ENCODE measurements around the gene MRPL28.
"Not testable (repeated sequence)": the region's sequence is repeated elsewhere in the genome, so short reads cannot be mapped to it uniquely, and the experiment has no call there.

Gene MRPL28

DNA sequence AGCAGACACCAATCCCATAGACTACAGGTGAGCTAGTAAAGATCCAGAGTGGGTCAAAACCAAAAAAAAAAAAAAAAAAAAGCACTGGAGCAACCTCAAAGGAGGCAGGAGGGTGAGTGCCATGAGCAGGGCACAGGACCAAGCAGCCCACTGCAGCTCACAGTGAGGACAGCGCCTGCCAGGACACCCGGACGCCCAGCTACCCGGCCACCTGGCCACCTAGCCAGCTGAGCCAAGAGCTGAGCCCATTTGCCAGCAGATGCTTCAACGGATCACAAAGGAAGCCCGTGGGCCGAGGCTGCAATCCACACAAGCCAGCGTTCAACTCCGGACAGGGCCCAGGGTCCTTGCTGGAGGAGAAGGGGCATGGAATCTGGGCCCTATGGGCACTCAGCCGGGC is 32.9 kb downstream of the MRPL28 start:
- no peak for DNase-seq

DNA sequence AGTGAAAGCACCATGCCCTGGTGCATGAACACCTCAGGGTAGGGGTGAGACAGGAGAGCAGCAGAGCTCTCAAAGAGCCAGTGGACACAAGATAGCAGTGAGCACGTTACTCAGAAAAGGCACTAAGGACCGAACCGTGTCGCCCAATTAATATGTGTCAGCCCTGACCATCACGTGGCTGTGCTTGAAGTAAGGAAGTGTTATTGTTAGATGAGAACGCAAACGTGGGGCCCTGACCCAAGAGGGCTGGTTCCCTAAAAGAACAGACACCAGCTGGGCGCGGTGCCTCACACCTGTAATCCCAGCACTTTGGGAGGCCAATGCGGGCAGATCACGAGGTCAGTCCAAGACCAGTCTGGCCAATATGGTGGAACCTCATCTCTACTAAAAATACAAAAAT is 34.1 kb downstream of the MRPL28 start:
- no peak for DNase-seq

DNA sequence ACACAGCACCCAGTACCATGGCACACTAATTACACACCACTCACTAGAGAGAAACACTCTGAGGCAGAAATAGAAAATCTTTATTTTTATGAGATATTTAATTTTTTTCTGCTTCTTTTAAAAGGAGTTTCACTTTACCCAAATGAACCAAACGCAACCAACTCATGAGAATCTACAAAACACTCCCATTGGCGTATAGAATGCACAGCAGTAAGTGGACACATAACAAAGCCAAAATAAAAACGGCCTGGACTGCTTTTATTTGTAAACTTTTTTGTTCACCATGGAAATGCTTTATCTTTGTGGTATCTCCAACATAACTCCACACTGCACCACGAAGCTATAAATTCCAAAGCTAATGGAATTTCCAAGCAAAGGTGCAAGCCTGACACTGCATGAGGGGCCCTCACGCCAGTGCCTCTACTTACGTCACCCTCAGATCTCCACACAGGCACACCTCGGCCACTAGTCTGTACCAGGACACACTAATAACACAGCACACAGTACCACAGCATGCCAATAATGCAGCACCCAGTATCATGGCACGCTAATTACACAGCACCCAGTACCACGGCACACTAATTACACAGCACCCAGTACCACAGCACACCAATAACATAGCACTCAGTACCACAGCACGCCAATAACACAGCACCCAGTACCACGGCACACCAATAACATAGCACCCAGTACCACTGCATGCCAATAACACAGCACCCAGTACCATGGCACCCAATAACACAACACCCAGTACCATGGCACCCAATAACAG is 35.3 kb downstream of the MRPL28 start:
- DNase-seq: not testable (repeated sequence)

DNA sequence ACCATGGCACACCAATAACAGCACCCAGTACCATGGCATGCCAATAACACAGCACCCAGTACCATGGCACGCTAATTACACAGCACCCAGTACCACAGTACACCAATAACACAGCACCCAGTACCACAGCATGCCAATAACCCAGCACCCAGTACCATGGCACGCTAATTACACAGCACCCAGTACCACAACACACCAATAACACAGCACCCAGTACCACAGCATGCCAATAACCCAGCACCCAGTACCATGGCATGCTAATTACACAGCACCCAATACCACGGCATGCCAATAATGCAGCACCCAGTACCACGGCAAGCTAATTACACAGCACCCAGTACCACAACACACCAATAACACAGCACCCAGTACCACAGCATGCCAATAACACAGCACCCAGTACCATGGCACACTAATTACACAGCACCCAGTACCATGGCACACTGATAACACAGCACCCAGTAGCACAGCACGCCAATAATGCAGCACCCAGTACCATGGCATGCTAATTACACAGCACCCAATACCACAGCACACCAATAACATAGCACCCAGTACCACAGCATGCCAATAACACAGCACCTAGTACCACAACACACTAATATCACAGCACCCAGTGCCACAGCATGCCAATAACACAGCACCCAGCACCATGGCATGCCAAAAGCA is 36.0 kb downstream of the MRPL28 start:
- DNase-seq: not testable (repeated sequence)

DNA sequence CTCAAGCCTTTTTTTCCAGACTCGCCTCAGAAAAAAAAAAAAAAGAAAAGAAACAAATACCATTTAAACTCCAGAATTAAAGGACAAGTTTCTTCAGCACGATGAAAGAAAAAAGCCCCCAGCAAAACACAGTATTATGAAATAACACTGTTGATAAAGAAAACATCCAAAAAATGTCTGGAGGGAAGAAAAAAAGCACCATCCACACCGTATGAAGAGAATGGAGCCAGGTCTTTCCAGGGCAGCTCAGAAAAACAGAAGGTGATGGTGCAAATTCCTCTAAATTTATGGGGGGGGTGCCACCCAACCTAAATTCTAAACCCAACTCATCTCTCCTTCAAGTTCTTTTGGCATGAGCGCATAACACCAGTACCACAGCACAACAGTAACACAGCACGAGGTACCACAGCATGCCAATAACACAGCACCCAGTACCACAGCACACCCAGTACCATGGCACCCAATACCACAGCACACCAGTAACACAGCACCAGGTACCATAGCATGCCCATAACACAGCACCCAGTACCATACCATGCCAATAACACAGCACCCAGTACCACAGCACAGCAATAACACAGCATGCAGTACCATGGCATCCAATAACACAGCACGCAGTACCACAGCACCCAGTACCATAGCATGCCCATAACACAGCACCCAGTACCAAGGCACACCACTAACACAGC is 36.8 kb downstream of the MRPL28 start:
- DNase-seq: no peak

DNA sequence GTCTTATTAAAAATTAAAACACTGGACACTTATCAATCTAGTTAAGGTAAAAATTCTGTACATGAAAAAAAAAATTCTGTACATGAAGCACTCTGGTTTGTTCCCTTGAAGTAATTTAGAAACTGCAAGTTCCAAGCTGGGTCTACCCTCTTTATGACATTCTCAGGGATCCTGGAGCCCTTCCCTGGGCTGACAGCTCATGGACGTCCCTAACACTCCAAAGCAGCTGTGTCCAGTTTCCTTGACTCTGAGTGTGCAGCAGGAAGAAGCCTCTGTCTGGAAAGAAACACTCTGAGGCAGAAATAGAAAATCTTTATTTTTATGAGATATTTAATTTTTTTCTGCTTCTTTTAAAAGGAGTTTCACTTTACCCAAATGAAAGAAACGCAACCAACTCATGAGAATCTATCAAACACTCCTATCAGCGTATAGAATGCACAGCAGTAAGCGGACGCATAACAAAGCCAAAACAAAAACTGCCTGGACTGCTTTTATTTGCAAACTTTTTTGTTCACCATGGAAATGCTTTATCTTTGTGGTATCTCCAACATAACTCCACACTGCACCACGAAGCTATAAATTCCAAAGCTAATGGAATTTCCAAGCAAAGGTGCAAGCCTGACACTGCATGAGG is 39.0 kb downstream of the MRPL28 start:
- DNase-seq: not testable (repeated sequence)

DNA sequence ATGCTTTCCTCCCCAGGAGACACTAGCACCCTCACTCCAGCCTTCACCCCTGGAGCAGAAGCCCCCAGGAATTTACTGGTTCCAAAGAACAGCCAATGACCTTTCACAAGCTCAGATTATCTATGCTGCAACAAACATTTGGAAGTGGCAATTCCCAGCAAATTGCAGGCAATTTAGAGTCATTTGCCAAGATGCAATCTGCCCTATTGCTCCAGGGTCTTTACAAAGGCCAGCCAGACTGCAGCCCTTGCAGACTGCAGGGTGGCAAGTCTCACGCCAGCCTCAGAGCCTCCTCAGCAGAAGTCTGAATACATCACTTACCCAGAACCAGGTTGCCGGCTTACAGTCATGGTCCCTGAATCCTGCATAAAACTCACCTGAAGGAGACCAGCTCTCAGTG is 39.6 kb downstream of the MRPL28 start:
- peak; percentile 29 for DNase-seq

DNA sequence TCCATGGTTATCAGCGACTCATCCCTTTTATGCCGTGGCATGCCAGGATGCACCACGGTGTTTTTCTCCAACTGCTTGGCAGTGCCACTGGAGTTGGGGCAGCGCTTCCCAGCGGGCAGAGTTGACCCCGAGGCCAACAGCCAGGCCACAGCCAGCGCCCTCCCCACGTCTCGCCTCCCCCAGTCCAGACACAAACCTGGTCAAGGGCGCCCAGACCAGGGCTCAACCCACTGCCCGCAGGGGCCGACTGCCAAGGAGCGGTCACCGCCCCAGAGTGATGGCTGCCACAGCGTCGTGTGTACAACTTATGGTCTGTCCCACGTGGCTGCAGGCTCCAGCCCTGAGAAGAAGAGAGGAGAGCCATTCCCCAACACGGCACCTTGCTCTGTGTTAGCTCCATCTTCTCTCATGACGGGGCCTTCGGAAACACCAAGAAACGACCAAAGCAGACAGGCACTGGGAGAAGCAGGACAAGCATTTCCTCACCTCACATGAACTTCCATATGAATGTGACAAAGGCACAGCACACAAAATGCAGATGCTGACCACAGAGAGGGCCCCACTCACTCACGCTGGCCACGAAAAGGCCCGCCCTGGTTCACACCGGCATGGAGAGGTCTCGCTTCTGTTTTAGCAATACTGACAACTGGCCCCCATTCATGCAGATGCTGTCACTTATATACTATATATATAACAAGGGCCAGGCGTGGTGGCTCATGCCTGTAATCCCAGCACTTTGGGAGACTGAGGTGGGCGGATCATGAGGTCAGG is 44.8 kb downstream of the MRPL28 start:
- DNase-seq: no peak

DNA sequence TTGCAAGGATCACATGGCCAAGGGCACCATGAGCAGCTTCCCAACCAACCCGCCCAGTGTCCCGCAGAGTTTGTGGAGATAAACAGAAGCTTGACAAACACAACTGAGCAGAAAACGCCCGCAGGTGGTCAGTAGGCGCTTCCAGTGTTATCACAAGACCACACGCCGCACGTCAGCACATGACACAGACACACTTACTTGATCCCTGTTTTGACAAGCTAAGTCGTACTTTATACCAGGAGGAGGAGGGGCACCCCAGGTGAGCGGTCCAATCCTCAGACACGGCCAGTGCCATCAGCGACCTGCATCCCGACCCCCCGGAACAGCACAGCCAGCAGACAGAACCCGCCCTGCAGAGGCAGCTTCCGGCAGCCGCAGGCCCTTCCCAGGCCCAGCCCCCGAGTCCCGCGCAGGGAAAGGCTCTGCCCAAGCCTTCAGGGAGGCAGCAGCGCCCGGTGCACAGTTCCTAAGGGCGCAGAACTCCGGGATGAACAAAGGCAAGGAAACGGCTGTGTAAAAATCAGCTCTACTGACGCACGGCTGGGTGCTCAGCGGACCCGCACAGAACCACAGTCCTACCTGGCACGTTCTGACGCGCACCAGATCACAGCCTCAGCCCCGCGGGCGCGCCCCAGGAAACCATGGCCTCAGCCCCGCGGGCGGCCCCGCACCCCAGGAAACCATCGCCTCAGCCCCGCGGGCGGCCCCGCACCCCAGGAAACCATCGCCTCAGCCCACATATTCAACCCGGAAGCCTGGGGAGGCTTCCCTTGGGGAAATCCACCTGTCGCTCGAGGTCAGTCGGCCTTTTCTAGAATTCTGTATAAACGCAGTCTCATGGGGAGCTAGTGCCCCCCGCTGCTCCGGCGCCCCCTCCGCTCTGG is 45.6 kb downstream of the MRPL28 start:
- peak; percentile 14 for DNase-seq

DNA sequence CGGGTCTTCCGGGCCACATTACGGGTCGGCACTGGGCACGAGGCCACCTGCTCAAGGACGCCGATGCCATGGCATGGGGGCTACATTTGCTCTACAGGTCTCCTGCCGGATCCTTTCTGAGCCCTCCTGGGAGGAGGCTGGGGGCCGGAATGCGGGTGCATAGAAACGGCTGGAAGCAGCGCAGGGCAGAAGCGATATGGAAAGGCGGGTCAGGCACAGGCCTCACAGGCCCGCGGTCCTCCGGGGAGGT is 46.2 kb downstream of the MRPL28 start:
- DNase-seq: no peak

DNA sequence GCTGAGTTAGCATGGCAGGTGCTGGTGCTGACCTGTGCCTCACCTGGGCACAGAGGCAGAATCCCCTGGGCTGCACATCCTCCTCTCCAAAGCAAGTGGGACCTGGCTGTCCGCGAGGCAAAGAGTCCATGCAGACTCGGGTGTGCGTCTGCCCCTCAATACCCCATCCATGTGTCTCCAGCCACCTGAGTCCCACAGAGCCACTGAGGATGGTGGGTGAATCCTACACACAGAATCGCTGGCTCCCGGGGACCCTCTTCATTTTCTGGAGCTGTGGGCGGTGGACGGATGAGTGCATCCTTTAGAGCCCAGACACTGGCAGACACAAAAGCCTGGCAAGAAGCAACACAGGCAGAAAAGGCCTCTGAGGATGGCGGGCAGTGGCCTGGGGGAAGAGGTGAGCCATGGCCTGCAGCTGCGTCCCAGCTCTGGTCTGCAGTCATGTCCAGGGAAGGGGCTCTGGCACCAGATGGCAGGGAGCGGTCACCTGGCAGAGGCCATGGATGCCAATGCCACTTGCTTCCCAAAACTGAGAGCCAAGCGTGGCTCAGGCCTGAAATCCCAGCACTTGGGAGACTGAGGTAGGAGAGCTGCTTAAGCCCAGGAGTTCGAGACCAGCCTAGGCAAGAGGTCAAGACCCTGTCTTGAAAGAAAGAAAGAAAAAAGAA is 47.7 kb downstream of the MRPL28 start:
- no peak for DNase-seq

DNA sequence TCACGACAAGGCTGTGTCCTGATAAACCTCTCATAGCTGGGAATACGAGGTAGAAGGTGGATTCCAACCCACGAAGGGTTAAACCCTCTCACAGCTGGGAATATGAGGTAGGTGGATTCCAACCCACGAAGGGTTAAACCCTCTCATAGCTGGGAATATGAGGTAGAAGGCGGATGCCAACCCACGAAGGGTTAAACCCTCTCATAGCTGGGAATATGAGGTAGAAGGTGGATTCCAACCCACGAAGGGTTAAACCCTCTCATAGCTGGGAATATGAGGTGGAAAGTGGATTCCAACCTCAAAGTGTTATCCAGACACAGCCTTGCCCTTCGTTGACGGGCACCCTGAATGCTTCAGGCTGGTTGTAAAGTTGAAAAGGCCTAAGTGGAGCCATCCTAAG is 48.8 kb downstream of the MRPL28 start:
- DNase-seq: no peak

DNA sequence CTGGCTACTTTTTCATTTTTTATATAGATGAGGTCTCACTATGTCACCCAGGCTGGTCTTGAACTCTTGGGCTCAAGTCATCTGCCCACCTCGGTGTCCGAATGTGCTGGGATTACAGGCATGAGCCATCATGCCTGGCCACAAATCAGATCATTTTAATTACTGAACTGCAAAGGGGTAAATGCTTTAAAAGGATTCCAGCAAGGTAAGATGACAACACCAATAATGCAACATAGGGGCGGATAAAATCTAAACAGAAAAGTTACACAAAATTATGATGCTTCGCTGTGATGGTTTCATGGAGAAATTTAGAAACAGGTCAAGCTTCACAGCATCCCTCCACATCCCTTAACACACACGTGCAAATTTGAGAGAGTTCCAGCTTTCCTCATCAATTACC is 50.1 kb downstream of the MRPL28 start:
- DNase-seq: no peak

DNA sequence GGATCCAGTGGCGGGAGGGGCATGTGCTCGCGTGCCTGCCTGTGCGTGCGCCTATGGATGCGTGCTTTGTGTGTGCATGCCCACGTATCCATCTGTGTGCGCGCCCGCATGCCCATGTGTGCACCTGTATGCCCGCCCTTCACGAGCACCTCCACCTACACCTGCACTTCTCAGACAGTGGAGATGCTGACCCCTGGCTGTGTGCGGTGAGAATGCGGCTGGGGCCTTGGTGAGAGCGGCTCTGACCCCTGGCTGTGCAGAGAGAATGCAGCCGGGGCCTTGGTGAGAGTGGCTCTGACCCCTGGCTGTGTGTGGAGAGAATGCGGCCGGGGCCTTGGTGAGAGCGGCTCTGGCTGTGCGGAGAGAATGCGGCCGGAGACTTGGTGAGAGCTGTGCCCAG is 51.7 kb downstream of the MRPL28 start:
- DNase-seq: peak; percentile 40

DNA sequence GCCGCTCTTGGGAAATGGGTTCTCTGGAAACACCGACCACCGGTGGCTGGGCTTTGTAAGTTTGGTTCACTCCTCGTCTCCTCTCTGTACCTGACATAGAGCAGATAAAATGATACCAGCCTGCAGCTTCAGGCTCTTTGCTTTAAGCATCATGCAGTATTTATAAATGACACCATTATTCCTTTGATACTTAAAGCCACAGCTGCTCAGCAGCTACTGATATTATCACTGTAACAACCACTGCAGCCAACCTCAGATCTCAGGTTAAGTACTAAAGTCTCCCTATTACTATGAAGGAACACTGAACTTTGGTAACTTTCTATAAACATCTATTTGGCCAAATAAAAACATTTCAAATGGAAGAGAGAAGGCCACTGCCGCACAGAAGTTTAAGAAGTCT is 52.8 kb downstream of the MRPL28 start:
- no peak for DNase-seq
